ENCODE measurements around the gene SNX15. TPM values are rescaled to one million over a fixed set of nuclear protein-coding genes. Genes with fewer than 3 reads are reported as not detected.
"Not testable (repeated sequence)": the region's sequence is repeated elsewhere in the genome, so short reads cannot be mapped to it uniquely, and the experiment has no call there.

SNX15 gene
- total RNA-seq, 2 donors from 2014 or later: 37.7 to 53.8 TPM

DNA sequence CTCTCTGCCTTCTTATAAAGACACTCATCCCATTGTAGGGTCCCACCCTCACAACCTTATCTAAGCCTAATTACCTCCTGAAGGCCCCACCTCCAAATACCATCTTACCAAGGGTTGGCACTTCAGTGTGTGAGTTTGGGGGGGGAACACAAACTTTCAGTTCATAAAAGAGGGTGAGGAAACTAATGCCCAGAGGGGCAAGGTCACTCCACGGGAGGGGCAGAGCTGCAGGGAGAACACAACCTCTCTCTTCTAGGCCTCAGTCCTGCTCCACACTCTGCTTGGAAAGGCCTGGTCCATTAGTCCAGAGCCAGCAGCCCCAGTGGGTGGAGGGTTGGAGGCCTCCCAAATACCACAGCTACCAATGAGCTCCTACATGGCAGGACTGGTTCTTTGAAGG, 27.8 kb upstream of the SNX15 start:
- peaks cover 14% of the 10 kb centered on the region for H3K4me1 ChIP-seq
- no peak overlapping the region for H3K4me3 ChIP-seq
- peak; percentile 80 for DNase-seq
- intact Hi-C loops (cut with DNase I): loop anchor here (5.0 kb wide), 1 partner anchor 152 kb away; no protein-coding TSS in a partner anchor
- peak overlapping the region; percentile 12 to 88 for H3K9ac ChIP-seq (ENCODE audit: low read depth in 2 of 2, low read length in 2 of 2)
- peak overlapping the region; percentile 91 for H3K27ac ChIP-seq
- no peaks in the 10 kb centered on the region for H3K27me3 ChIP-seq
- no peaks in the 10 kb centered on the region for H3K36me3 ChIP-seq
- H3K9me3 ChIP-seq: no peaks in the 10 kb centered on the region
- TF ChIP-seq, protein P1, sequence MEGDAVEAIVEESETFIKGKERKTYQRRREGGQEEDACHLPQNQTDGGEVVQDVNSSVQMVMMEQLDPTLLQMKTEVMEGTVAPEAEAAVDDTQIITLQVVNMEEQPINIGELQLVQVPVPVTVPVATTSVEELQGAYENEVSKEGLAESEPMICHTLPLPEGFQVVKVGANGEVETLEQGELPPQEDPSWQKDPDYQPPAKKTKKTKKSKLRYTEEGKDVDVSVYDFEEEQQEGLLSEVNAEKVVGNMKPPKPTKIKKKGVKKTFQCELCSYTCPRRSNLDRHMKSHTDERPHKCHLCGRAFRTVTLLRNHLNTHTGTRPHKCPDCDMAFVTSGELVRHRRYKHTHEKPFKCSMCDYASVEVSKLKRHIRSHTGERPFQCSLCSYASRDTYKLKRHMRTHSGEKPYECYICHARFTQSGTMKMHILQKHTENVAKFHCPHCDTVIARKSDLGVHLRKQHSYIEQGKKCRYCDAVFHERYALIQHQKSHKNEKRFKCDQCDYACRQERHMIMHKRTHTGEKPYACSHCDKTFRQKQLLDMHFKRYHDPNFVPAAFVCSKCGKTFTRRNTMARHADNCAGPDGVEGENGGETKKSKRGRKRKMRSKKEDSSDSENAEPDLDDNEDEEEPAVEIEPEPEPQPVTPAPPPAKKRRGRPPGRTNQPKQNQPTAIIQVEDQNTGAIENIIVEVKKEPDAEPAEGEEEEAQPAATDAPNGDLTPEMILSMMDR (IDR thresholded peaks at IDR 0.05): no peak

- no peak for DNase-seq
Observed at GRCh38 chr11:65002706-65003105, 24.5 kb upstream of the SNX15 start.

GRCh38 chr11:65003282-65003681, 24.0 kb upstream of the SNX15 start:
- no peak overlapping the region for H3K27ac ChIP-seq

More at GRCh38 chr11:65002706-65003105, 24.5 kb upstream of the SNX15 start:
- no peak overlapping the region for H3K27ac ChIP-seq
- TF ChIP-seq, protein P1 (IDR thresholded peaks at IDR 0.05): no peak
- no peaks in the 10 kb centered on the region for H3K4me1 ChIP-seq
- H3K9ac ChIP-seq (ENCODE audit: low read depth in 2 of 2, low read length in 2 of 2): no peak overlapping the region
- H3K9me3 ChIP-seq: no peaks in the 10 kb centered on the region
- H3K27me3 ChIP-seq: no peaks in the 10 kb centered on the region
- H3K36me3 ChIP-seq: no peaks in the 10 kb centered on the region
- no peak overlapping the region for H3K4me3 ChIP-seq
- intact Hi-C loops (cut with DNase I): no loop called here

GRCh38 chr11:65003968-65004367, 23.3 kb upstream of the SNX15 start:
- H3K36me3 ChIP-seq; H3K9ac ChIP-seq (ENCODE audit: low read depth in 2 of 2, low read length in 2 of 2); intact Hi-C loops (cut with DNase I); H3K27ac ChIP-seq; H3K4me3 ChIP-seq; H3K27me3 ChIP-seq; H3K9me3 ChIP-seq; H3K4me1 ChIP-seq; DNase-seq: not testable (repeated sequence)

More at GRCh38 chr11:65003282-65003681, 24.0 kb upstream of the SNX15 start:
- TF ChIP-seq, protein P1 (IDR thresholded peaks at IDR 0.05): no peak
- Histone ChIP-seq H3K9ac (ENCODE audit: low read depth in 2 of 2, low read length in 2 of 2) (no peak overlapping the region), H3K9me3 (no peaks in the 10 kb centered on the region), H3K4me3 (no peak overlapping the region), H3K4me1 (no peaks in the 10 kb centered on the region), H3K27me3 (no peaks in the 10 kb centered on the region), H3K36me3 (no peaks in the 10 kb centered on the region)
- intact Hi-C loops (cut with DNase I): no loop called here
- DNase-seq: no peak

- Histone ChIP-seq H3K36me3 (no peaks in the 10 kb centered on the region), H3K27ac (no peak overlapping the region), H3K27me3 (no peaks in the 10 kb centered on the region), H3K4me3 (no peak overlapping the region), H3K4me1 (no peaks in the 10 kb centered on the region), H3K9ac (ENCODE audit: low read depth in 2 of 2, low read length in 2 of 2) (no peak overlapping the region), H3K9me3 (no peaks in the 10 kb centered on the region)
- DNase-seq: no peak
- intact Hi-C loops (cut with DNase I): no loop called here
- TF ChIP-seq, protein P1 (IDR thresholded peaks at IDR 0.05): no peak
Observed at GRCh38 chr11:65008016-65008415, 19.2 kb upstream of the SNX15 start.

GRCh38 chr11:65008873-65009272, 18.4 kb upstream of the SNX15 start:
- no peak for DNase-seq
- H3K9ac ChIP-seq (ENCODE audit: low read depth in 2 of 2, low read length in 2 of 2): no peak overlapping the region
- TF ChIP-seq, protein P1 (IDR thresholded peaks at IDR 0.05): no peak
- no peaks in the 10 kb centered on the region for H3K36me3 ChIP-seq
- H3K27ac ChIP-seq: no peak overlapping the region
- H3K9me3 ChIP-seq: no peaks in the 10 kb centered on the region
- H3K4me3 ChIP-seq: no peak overlapping the region
- no peaks in the 10 kb centered on the region for H3K27me3 ChIP-seq
- intact Hi-C loops (cut with DNase I): no loop called here
- no peaks in the 10 kb centered on the region for H3K4me1 ChIP-seq
